PC-3 (cell line): Measurements from ENCODE around the gene MYADM.

Source experiments
- EZH2 ChIP-seq: fragments of 300-600 bp; sonication (generic); IDR thresholded peaks from one replicate; pipeline ENCODE4 v1.6.1; 2017; ENCODE audit warnings: antibody characterized with exemption, mild to moderate bottlenecking, low read length; ENCODE audit not compliant: unreplicated experiment
- EZH2phosphoT487 ChIP-seq: fragments of 300-600 bp; sonication (generic); IDR thresholded peaks from 2 replicates; pipeline ENCODE4 v1.6.1; 2018; ENCODE audit warnings: mild to moderate bottlenecking, antibody characterized with exemption, low read length, borderline replicate concordance
- TF ChIP-seq, protein P1 (sequence below): fragments of 300-600 bp; sonication (generic); conservative IDR thresholded peaks from 2 replicates; pipeline ENCODE4 v1.5.1; 2017; ENCODE audit warnings: antibody characterized with exemption, low read depth, mild to moderate bottlenecking, low read length

DNA sequence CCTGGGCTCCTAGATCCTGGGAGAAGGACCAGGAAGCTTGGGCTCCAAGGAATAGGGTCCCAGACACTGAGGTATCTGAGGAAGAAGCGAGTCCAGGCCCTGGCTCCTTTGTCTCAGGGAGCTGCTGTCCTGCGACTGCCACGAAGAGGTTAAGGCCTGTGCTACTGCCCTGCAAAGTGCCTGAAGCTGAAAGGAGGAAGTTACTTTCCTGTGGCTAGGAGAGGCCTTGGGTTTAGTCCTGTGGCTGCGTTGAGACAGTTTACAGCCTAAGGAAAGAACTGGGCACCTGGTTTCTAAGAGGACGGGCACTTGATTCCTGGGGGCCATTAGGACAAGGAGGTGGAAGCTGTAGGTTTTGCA, 2.8 kb downstream of the MYADM start:
- TF ChIP-seq, protein P1, sequence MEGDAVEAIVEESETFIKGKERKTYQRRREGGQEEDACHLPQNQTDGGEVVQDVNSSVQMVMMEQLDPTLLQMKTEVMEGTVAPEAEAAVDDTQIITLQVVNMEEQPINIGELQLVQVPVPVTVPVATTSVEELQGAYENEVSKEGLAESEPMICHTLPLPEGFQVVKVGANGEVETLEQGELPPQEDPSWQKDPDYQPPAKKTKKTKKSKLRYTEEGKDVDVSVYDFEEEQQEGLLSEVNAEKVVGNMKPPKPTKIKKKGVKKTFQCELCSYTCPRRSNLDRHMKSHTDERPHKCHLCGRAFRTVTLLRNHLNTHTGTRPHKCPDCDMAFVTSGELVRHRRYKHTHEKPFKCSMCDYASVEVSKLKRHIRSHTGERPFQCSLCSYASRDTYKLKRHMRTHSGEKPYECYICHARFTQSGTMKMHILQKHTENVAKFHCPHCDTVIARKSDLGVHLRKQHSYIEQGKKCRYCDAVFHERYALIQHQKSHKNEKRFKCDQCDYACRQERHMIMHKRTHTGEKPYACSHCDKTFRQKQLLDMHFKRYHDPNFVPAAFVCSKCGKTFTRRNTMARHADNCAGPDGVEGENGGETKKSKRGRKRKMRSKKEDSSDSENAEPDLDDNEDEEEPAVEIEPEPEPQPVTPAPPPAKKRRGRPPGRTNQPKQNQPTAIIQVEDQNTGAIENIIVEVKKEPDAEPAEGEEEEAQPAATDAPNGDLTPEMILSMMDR: no peak
- no peak for TF ChIP-seq EZH2
- no peak for TF ChIP-seq EZH2phosphoT487
